Lower leg skin (tissue), 4 donors: ENCODE data around the gene CEBPZOS. TPM values are rescaled to one million over a fixed set of nuclear protein-coding genes. Genes with fewer than 3 reads are reported as not detected.

Experiments
- DNase-seq, 2 donors: peaks; one replicate each; pipeline ENCODE4 v3.0.0-alpha.2; 2019; ENCODE audit warnings: low spot score in 2 of 2
- H3K4me3 ChIP-seq: fragments of 200-600 bp; sonication (generic); 2 replicates; pipeline ENCODE4 v1.5.1; 2017; ENCODE audit warnings: mild to moderate bottlenecking, low read depth; ENCODE audit not compliant: poor library complexity, severe bottlenecking
- CTCF ChIP-seq, 3 donors: fragments of 450-650 bp; IDR thresholded peaks; one replicate each; pipeline ENCODE4 v1.5.1; 2016; ENCODE audit warnings: antibody characterized with exemption in 3 of 3, mild to moderate bottlenecking in 3 of 3, moderate library complexity in 2 of 3
- POLR2A ChIP-seq, 2 donors: fragments of 450-650 bp; IDR thresholded peaks; one replicate each; pipeline ENCODE4 v1.6.1; 2016 to 2017; ENCODE audit warnings: antibody characterized with exemption in 2 of 2, mild to moderate bottlenecking in 1 of 2, moderate library complexity in 1 of 2
- whole genome bisulfite sequencing, 2 donors: methylation state at CpG; one replicate each; pipeline ENCODE4 v1.1.5; 2018; 5-methylcytosine and 5-hydroxymethylcytosine counted together
- intact Hi-C: fragments of 100-400 bp; cut with DNase I; formaldehyde crosslinking; loops from one replicate; pipeline ENCODE4 v1.15.0; 2023; ENCODE audit warnings: low total_unique reads
- total RNA-seq, 4 donors: library from RNA; depleted of rRNA; stranded (reverse); fragments of >200 nt; gene quantifications; one replicate each; pipeline ENCODE4 v1.1.0, GENCODE V29; 2016

The CEBPZOS gene
- total RNA-seq, 4 donors from 2014 or later, result 10.9 to 18.1 (median 16.6) TPM

- no peak for TF ChIP-seq CTCF (IDR thresholded peaks at IDR 0.05)
- no peak for TF ChIP-seq POLR2A (IDR thresholded peaks at IDR 0.05)
Observed at GRCh38 chr2:37226863-37227262, 30.6 kb downstream of the CEBPZOS start.

GRCh38 chr2:37228788-37229187 lies 32.5 kb downstream of the CEBPZOS start:
- intact Hi-C loops, result no loop called here
- 95 to 97% methylated on average over 3 of the region's 3 CpGs for WGBS, 2 donors
- DNase-seq, result no peak
- TF ChIP-seq CTCF (IDR thresholded peaks at IDR 0.05) (no peak), POLR2A (IDR thresholded peaks at IDR 0.05) (no peak)
- H3K4me3 ChIP-seq, result no peak overlapping the region

More at GRCh38 chr2:37226863-37227262, 30.6 kb downstream of the CEBPZOS start:
- WGBS, 2 donors, result 94% methylated on average over 4 of the region's 4 CpGs
- H3K4me3 ChIP-seq, result no peak overlapping the region
- intact Hi-C loops, result no loop called here
- no peak for DNase-seq

GRCh38 chr2:37230581-37230980 lies 34.3 kb downstream of the CEBPZOS start:
- no peak for TF ChIP-seq CTCF (IDR thresholded peaks at IDR 0.05)
- no peak for TF ChIP-seq POLR2A (IDR thresholded peaks at IDR 0.05)
- H3K4me3 ChIP-seq, result peak overlapping the region; percentile 61
- intact Hi-C loops, result no loop called here
- 0 to 2% methylated on average over 8 of the region's 8 CpGs for WGBS, 2 donors
- no peak for DNase-seq

- WGBS, 2 donors, result 0% methylated on average over 38 to 65 of the region's 73 CpGs
- TF ChIP-seq POLR2A (IDR thresholded peaks at IDR 0.05) (peak in 1 of 2 donors; percentile 47), CTCF (IDR thresholded peaks at IDR 0.05) (no peak)
- H3K4me3 ChIP-seq, result peak within 1 kb of the TSS; percentile 61
- DNase-seq, result peak; percentile 93 to 98
- intact Hi-C loops, result no loop called here
Observed at GRCh38 chr2:37231241-37232130, 35.2 kb downstream of the CEBPZOS start, which contains the start of the genes CEBPZ and NDUFAF7. CEBPZ (minus strand) TSS chr2:37231596; CDS start chr2:37231567, 29 bp downstream. NDUFAF7 (plus strand) TSS chr2:37231658; CDS start chr2:37231706, 48 bp downstream.

- intact Hi-C loops, result no loop called here
- TF ChIP-seq CTCF (IDR thresholded peaks at IDR 0.05) (no peak), POLR2A (IDR thresholded peaks at IDR 0.05) (no peak)
- peak overlapping the region; percentile 61 for H3K4me3 ChIP-seq
- WGBS, 2 donors, result 10% methylated on average over 18 of the region's 18 CpGs
- DNase-seq, result peak; percentile 16 to 86
Observed at GRCh38 chr2:37232131-37232933, 36.0 kb downstream of the CEBPZOS start.
